A549 treated with RU486 at 1 μM for 4 hours (cell line): ENCODE measurements around the gene DSEL. TPM values are rescaled to one million over a fixed set of nuclear protein-coding genes. Genes with fewer than 3 reads are reported as not detected.

Experiments
- total RNA-seq: library from RNA; stranded (reverse); fragments of 200-300 nt; extraction: Qiagen RNA extraction; gene quantifications from 5 replicates; pipeline ENCODE4 v1.2.3, GENCODE V29; 2022; ENCODE audit warnings: low read depth

The DSEL gene
- total RNA-seq = 0.22 to 0.39 TPM (median 0.31 TPM) in 5 replicates

DNA sequence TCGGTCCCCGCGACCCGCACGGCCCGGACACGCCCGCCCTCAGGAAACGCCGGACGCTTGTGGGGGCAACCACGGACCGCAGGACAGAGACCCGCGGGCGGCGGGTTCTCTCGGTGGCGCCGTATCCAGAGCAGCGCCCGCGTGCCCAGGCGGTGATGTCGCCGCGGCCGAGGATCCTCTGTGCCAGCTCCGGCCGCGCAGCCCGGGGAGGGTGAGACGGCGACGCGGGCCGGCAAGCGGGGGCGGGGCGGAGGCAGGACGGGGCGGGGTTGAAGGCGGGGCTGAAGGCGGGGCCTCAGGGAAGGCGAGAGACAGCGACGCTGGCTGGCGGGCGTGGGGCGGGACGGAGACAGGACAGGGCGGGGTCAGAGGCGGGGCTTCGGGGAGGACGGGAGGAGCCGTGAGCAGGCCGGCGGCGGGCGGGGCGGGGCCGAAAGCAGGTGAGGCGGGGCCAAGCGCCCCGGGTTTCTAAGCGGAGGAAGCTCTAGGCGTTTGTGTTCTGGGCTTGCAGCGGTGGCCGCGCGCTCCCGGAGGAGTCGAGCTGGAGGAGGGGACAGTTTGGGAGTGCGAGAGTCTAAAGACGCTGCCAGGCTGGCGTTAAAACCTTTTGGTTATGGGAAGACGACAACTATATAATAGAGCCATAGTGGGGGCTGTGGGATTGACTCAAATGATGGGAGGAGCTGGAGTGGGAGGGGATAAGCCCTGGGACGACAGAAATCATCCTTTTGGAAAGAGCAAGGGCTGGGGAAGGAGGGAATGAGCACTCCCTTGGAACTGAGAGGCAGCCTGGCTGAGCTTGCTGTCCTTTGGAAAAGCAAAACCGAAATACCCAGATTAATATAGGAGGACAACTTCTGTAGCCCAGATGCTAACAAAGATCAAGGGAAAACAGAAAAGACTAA lies at the start of gene DSEL:
Gene DSEL, minus strand, starts transcription at position 182 of the 905 bp plus-strand sequence. CDS start 2,112 bp downstream, outside the sequence.

